ENCODE measurements around the gene ZNF771. TPM values are rescaled to one million over a fixed set of nuclear protein-coding genes. Genes with fewer than 3 reads are reported as not detected.
A peak's percentile ranks its signal among the peaks of the same experiment; 100 is the strongest.

ZNF771 gene
- total RNA-seq, 1 experiment from 2014 or later, result 19.0 TPM

- Histone ChIP-seq H3K27me3 (ENCODE audit: insufficient read depth, low read depth) (no peaks in the 10 kb centered on the region), H2AFZ (peak overlapping the region; percentile 89; the same call in 1 of the 2 replicates), H4K20me1 (ENCODE audit: insufficient read depth) (no peaks in the 10 kb centered on the region), H3K4me2 (peak overlapping the region; percentile 80), H3K36me3 (ENCODE audit: low read depth) (no peaks in the 10 kb centered on the region), H3K79me2 (ENCODE audit: low read depth) (peaks cover 26% of the 10 kb centered on the region), H3K4me3 (peak overlapping the region; percentile 62; the same call in 1 of the 2 replicates), H3K27ac (no peak overlapping the region), H3K9me3 (ENCODE audit: insufficient read depth, low read depth) (no peaks in the 10 kb centered on the region), H3K4me1 (replicated peaks; ENCODE audit: insufficient read depth) (peaks cover 13% of the 10 kb centered on the region), H3F3A (ENCODE audit: insufficient read depth, low read depth) (peaks cover 48% of the 10 kb centered on the region), H3K9me2 (ENCODE audit: insufficient read depth) (no peaks in the 10 kb centered on the region)
- POLR2A ChIA-PET (ENCODE audit: unreplicated experiment), result no interaction called here
- intact Hi-C loops (cut with micrococcal nuclease; ENCODE audit: unreplicated experiment), result no loop called here
- CTCF ChIA-PET, result no interaction called here
- DNase-seq, result no peak
- no TSS peak for BruUV-seq (replicated peaks)
- TF ChIP-seq CTCF (conservative IDR thresholded peaks at IDR 0.05) (no peak), EZH2 (IDR thresholded peaks at IDR 0.05; ENCODE audit: low read depth) (no peak)
Measured at GRCh38 chr16:30399435-30400186, 7.8 kb upstream of the ZNF771 start.

- H2AFZ ChIP-seq, result no peak overlapping the region
- H3K9me2 ChIP-seq (ENCODE audit: insufficient read depth), result no peaks in the 10 kb centered on the region
- POLR2A ChIA-PET (ENCODE audit: unreplicated experiment), result interaction anchor here (0.6 to 0.7 kb wide), 2 partner anchors 16 to 354 kb away, joined by 3 read pairs; no protein-coding TSS in a partner anchor
- H3K9me3 ChIP-seq (ENCODE audit: insufficient read depth, low read depth), result no peaks in the 10 kb centered on the region
- no peaks in the 10 kb centered on the region for H3K36me3 ChIP-seq (ENCODE audit: low read depth)
- peaks cover 7% of the 10 kb centered on the region for H3K4me1 ChIP-seq (replicated peaks; ENCODE audit: insufficient read depth)
- no peaks in the 10 kb centered on the region for H3K27me3 ChIP-seq (ENCODE audit: insufficient read depth, low read depth)
- H3F3A ChIP-seq (ENCODE audit: insufficient read depth, low read depth), result peaks cover 35% of the 10 kb centered on the region
- no TSS peak for BruUV-seq (replicated peaks)
- peaks cover 13% of the 10 kb centered on the region for H3K79me2 ChIP-seq (ENCODE audit: low read depth)
- no peak for TF ChIP-seq EZH2 (IDR thresholded peaks at IDR 0.05; ENCODE audit: low read depth)
- no peak for TF ChIP-seq CTCF (conservative IDR thresholded peaks at IDR 0.05)
- no peak overlapping the region for H3K4me2 ChIP-seq
- no peaks in the 10 kb centered on the region for H4K20me1 ChIP-seq (ENCODE audit: insufficient read depth)
- H3K27ac ChIP-seq, result no peak overlapping the region
- H3K4me3 ChIP-seq, result no peak overlapping the region
- CTCF ChIA-PET, result interaction anchor here (0.6 kb wide), 3 partner anchors 11 to 312 kb away, joined by 3 to 8 read pairs (median 5); no protein-coding TSS in a partner anchor
- DNase-seq, result no peak
- intact Hi-C loops (cut with micrococcal nuclease; ENCODE audit: unreplicated experiment), result no loop called here
Measured at GRCh38 chr16:30401768-30402425, 5.5 kb upstream of the ZNF771 start.

- H2AFZ ChIP-seq, result peak overlapping the region; percentile 92
- no peaks in the 10 kb centered on the region for H3K36me3 ChIP-seq (ENCODE audit: low read depth)
- H3K27me3 ChIP-seq (ENCODE audit: insufficient read depth, low read depth), result no peaks in the 10 kb centered on the region
- peaks cover 19% of the 10 kb centered on the region for H3K4me1 ChIP-seq (replicated peaks; ENCODE audit: insufficient read depth)
- intact Hi-C loops (cut with micrococcal nuclease; ENCODE audit: unreplicated experiment), result loop anchor here (1.0 to 5.0 kb wide), 2 partner anchors 29 to 354 kb away; a partner anchor contains a TSS
- no peaks in the 10 kb centered on the region for H4K20me1 ChIP-seq (ENCODE audit: insufficient read depth)
- ChIA-PET POLR2A (ENCODE audit: unreplicated experiment) (interaction anchor here (0.6 to 1.2 kb wide), 7 partner anchors 9 to 939 kb away, joined by 3 to 13 read pairs (median 4); no protein-coding TSS in a partner anchor), CTCF (interaction anchor here (0.5 to 1.2 kb wide), 2 partner anchors 9 to 11 kb away, joined by 3 to 18 read pairs; no protein-coding TSS in a partner anchor)
- H3F3A ChIP-seq (ENCODE audit: insufficient read depth, low read depth), result peaks cover 18% of the 10 kb centered on the region; the same call in 1 of the 2 replicates
- no peak for TF ChIP-seq CTCF (conservative IDR thresholded peaks at IDR 0.05)
- TF ChIP-seq EZH2 (IDR thresholded peaks at IDR 0.05; ENCODE audit: low read depth), result no peak
- H3K4me2 ChIP-seq, result peak overlapping the region; percentile 69
- no TSS peak for BruUV-seq (replicated peaks)
- H3K27ac ChIP-seq, result no peak overlapping the region
- no peaks in the 10 kb centered on the region for H3K9me3 ChIP-seq (ENCODE audit: insufficient read depth, low read depth)
- no peak for DNase-seq
- H3K79me2 ChIP-seq (ENCODE audit: low read depth), result peaks cover 12% of the 10 kb centered on the region; the same call in 1 of the 2 replicates
- H3K9me2 ChIP-seq (ENCODE audit: insufficient read depth), result no peaks in the 10 kb centered on the region
- H3K4me3 ChIP-seq, result peak overlapping the region; percentile 86; the same call in 1 of the 2 replicates
Measured at GRCh38 chr16:30406795-30407101, 658 bp upstream of the ZNF771 start.

Measured in PC-9 (cell line).